ENCODE data around the gene LCOR.

- TF ChIP-seq, protein P1, sequence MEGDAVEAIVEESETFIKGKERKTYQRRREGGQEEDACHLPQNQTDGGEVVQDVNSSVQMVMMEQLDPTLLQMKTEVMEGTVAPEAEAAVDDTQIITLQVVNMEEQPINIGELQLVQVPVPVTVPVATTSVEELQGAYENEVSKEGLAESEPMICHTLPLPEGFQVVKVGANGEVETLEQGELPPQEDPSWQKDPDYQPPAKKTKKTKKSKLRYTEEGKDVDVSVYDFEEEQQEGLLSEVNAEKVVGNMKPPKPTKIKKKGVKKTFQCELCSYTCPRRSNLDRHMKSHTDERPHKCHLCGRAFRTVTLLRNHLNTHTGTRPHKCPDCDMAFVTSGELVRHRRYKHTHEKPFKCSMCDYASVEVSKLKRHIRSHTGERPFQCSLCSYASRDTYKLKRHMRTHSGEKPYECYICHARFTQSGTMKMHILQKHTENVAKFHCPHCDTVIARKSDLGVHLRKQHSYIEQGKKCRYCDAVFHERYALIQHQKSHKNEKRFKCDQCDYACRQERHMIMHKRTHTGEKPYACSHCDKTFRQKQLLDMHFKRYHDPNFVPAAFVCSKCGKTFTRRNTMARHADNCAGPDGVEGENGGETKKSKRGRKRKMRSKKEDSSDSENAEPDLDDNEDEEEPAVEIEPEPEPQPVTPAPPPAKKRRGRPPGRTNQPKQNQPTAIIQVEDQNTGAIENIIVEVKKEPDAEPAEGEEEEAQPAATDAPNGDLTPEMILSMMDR (IDR thresholded peaks at IDR 0.05), result no peak
- no peak for TF ChIP-seq POLR2A (IDR thresholded peaks at IDR 0.05)
- no peak for TF ChIP-seq EP300 (IDR thresholded peaks at IDR 0.05)
Observed at GRCh38 chr10:96891840-96892239, 59.7 kb downstream of the LCOR start.
